Activated CD8-positive, alpha-beta memory T cell treated with anti-CD3 and anti-CD28 coated beads, Interleukin-2, amount 50 U/mL, for 24 hours (primary cell): ENCODE data around the gene DENND2D.

ENCODE experiments used
- DNase-seq: peaks from one replicate; pipeline ENCODE4 v3.0.0-alpha.2; 2020; ENCODE audit errors: extremely low read depth

The DENND2D gene

DNA sequence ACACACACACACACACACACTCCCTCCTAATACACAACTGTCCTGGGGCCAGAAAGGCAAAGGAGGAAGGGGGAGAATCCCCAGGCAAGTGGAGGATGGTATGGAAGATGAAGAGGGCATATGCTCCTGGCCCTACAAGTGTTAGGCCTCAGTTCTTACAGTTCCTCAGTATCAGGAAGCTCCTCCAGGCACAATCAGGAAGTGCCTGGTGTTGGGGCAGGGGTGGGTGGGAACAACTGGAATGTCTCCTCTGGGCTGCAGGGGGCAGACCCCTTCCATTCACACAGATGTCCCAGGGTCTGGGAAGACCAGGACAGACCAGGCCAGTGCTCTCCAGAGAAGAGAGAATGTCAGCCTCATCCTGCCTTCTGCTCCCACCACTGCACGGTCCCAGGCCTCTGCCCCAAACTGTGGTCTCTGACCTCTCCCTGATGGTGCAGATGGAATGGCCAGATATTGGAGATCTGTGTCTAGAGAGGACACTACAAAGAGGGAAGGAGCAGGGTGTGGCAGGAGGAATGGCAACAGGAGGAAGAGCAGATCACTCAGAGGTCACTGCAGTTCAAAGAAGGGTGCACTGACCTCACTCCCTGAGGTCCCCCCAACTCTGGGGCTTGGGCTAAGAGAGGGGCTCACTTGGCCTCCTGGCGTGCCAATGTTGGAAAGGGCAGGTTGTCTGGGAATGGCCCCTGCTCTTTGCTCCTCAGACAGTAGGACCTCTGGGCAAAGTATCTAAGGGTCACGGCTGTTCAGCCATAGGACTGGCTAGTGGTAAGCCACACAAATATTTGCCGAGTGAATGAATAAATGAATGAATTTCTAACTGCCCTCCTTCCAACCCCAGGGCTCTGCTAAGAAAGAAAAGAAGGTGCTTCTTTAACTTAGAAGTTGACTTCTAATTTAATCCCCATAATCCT, 2.5 kb upstream of the DENND2D start:
- no peak for DNase-seq

- no peak for DNase-seq
Observed at GRCh38 chr1:111202366-111202706, 1.9 kb upstream of the DENND2D start.

- DNase-seq: no peak
Observed at GRCh38 chr1:111201275-111202090, 1.0 kb upstream of the DENND2D start.

- no peak for DNase-seq
Observed at GRCh38 chr1:111200802-111201161, 336 bp upstream of the DENND2D start.

DNA sequence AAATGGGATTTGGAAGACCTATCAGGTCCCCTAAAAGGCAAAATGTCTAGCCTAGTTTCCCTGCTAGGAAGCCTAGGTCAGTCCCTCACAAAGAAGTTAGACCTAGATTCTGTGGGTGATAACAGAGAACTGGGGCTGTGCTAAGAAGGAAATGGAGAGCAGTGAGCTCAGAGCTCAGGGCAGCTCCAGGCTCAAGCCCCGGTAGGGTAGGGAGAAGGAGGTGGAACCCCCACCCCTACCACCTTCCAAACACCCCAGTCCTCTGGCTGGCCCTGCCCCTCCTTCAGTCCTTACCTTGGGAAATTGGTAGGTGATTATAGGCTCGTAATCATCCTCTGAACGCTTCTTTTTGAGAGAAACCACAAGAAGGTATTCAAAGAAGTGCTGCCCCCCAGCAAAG, 1.1 kb downstream of the DENND2D start:
- DNase-seq: no peak

- DNase-seq: no peak
Observed at GRCh38 chr1:111198836-111199235, 1.6 kb downstream of the DENND2D start.

- DNase-seq: no peak
Observed at GRCh38 chr1:111197598-111198284, 2.7 kb downstream of the DENND2D start.

GRCh38 chr1:111196213-111196612, 4.2 kb downstream of the DENND2D start:
- no peak for DNase-seq

GRCh38 chr1:111195002-111195684, 5.3 kb downstream of the DENND2D start:
- no peak for DNase-seq

- DNase-seq: no peak
Observed at GRCh38 chr1:111193712-111194480, 6.5 kb downstream of the DENND2D start.

- DNase-seq: no peak
Observed at GRCh38 chr1:111192658-111193519, 7.6 kb downstream of the DENND2D start.

DNA sequence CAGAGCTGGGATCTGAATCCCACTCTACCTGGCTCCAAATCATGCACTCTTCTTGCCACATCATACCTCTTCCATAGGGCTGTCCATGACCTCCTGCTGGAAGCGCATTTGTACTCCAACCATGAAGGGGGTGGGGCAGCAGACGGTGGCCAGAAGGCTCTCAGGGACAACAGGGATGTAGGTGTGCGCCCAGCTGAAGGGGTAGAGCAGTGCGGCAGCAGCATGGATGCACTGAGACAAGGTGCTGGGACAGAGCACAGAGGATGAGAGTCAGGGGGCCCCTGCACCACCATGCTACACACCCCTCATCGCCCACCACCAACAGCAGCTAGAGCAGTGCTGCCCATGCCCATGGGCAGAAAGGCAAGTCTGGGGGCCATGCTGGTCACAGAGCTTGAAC, 8.4 kb downstream of the DENND2D start:
- no peak for DNase-seq

DNA sequence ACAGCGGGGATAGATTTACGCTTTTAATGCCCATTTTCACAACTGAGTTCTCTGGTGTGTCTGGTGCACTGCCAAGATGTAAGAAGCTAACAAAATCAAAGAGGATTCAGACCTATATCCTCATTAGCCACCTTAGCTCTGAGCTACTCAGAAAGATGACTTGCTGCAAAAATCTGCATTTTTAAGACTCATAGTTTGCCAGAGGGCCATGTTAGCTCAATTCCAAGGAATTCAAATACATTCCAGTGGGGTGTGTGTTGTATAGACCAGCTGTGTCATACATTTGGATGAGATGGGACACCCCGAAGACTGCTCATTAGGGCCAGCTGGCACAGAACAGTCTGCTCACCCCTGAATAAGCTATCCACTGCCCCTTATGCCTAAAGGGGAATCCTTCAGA, 8.9 kb downstream of the DENND2D start:
- no peak for DNase-seq

DNA sequence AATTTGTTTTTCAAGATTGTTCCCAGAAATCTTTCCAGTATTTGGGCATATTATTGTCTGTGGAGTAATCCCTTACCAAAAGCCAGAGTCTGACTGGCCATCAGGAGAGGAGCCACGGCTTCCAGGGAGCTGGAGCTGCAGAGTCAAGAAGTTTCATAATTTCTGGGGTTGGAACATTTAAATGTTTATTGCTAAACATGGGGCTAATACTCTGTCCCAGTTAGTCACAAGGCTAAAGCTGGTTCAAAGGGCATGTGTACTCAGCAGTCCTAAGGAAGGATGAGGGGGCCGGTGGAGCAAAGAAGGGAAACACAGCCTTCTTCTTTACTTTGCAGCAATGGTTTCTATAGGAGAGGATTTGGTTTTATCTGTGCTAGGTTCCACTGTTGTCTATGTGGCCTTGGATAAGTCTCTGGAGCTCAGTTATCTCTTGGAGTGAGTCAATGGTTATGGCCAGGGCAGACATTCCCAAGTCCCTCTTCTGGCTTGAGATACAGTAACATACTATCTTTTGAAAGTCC, 9.5 kb downstream of the DENND2D start:
- no peak for DNase-seq

DNA sequence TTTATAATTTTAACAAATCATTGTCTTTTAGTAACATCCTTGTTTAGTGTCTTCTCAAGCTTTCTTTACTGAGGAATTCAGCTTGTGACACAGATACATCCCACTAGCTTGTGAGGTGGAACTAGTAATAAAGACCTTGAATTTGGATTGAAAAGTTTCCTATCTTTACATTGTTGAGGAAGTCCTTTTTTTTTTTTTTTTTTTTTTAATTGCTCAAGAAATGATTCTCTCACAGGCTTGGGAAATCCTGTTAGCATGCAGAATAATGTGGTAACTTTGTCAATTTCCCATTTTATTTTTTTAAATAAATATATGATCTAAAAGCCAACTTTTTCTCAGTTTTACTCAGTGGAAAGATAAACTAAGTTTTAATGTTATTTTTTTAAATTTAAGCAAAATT, 15.8 kb downstream of the DENND2D start:
- no peak for DNase-seq

DNA sequence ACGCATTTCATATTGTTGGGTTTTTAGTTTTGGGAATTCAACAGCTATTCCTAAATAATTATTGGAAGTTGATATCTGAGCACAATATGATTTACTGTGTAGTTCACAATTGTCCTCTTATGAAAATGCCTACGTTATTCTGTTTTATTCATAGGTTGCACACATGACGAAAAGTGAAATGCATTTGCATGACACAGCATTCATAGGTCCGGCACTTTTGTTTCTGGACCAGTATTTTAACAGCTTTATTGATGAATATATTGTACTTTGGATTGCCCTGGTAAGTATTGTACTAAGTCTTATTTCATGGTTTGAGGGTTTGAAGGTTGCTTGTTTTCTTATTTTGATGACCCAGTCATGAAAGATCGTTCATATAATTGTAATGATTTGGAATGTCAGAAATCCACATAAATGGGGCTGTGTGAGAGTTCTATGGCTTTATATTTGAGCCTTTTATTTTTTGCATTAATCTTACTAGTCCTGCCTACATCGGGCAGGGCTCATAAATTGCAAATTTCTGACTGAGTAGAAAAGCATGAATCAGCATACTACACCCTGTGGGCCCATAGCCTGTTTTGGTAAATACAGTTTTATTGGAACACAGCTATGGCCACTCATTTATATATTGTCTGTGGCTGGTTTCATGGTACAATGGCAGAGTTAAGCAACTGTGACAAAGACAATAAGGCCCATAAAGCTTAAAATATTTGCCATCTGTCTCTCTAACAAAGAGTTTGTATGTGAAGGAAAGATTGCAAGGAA, 17.0 kb downstream of the DENND2D start:
- DNase-seq: no peak

GRCh38 chr1:111182052-111182451, 18.4 kb downstream of the DENND2D start:
- no peak for DNase-seq

DNA sequence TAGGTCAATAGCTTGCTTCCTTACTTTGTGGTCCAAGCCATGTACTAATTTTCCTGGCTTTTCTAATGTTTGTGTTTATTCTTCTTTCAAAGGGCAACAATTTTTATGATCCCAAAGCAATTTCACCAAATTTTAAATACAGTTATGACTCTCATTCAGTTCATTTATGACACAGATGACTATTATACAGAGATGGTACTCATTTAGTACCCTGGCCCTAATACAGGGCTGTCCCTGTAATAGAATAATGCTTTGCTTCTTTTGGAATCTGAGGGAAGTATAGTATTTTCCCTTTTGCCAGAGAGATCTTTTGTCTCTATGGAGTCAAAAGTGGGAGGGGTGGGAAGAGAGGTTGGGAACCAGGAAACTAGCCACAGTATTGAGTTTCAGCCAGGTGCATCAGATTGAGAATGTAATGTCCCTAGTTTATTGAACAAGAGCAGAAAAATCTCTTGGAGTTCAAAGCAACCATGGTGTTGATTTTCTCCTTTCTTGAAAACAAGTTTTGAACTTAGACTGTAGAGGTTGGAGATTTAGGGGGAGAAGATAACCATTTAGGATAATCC, 20.4 kb downstream of the DENND2D start:
- DNase-seq: no peak

DNA sequence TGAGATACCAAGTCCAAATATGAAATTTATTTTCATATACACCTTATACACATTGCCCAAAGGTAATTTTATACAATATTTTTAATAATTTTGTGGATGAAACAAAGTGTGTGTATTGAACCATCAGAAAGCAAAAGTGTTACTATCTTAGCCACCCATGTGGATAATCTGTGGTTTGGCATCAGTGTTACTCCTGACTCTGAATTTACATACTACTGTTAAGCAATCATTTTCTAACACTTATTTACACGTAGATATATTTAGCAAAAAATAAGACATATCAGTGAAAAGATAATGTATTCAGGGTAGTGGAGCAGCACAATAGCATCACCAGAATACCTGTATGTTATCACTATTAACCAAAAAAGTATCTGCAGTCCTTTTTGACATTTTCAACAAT, 23.8 kb downstream of the DENND2D start:
- no peak for DNase-seq
